NCI-H1105 treated with DMSO at 0.1 percent for 48 hours (cell line): ENCODE results near the gene RNASEH2C.
A peak's percentile ranks its signal among the peaks of the same experiment; 100 is the strongest.
"Not testable (repeated sequence)": the region's sequence is repeated elsewhere in the genome, so short reads cannot be mapped to it uniquely, and the experiment has no call there.

ENCODE experiments used
- DNase-seq: peaks from one replicate; lab custom pipeline; 2025; lab: John Stamatoyannopoulos, UW

RNASEH2C gene

DNA sequence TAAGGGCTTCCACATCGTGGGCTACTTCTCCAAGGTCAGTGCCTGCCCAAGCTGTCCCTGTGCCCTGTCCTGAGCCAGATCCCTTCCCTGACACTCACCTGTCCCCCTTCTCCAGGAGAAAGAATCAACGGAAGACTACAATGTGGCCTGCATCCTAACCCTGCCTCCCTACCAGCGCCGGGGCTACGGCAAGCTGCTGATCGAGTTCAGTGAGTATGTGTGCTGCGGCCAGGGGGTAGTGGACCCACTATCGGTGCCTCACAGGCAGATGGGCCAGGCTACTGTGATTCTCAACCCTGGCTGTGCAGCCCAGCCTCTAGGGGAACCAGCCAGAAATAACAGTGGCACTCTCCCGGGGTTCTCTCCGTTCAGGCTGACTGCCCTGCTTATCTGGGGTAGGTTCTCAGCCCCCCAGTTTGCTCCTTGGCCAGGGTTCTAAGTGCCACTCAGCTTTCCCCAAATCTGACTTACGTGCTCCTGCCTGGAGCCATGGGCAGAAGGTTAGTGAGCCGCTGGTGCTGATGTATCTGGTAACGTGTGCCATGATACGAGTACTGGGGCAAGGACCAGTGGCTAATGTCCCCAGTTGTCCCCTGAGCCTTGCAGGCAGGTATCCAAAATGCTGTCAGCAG, 3.7 kb downstream of the RNASEH2C start:
- DNase-seq = no peak

DNA sequence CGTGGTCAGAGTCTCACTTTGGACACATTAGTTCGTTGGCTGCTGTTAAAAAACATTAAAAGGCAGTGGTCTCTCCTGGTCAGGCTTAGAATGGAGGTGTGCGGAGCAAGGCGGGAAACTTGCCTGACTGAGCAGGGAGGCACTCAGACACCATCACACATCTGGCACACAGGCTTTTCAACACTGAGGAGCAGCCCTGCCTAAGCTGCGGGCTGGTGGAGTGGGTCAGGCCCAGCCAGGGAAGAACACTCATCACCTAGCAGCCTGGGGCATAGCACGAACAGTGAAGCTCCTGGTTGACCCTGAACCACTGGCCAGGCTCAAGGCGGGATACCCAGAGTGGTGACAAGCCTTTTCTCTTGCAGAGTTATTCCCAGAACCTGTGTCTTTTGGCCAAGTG, 4.3 kb downstream of the RNASEH2C start:
- no peak for DNase-seq

- DNase-seq = no peak
These were observed 6.2 kb downstream of the RNASEH2C start for GRCh38 chr11:65714433-65714832.

DNA sequence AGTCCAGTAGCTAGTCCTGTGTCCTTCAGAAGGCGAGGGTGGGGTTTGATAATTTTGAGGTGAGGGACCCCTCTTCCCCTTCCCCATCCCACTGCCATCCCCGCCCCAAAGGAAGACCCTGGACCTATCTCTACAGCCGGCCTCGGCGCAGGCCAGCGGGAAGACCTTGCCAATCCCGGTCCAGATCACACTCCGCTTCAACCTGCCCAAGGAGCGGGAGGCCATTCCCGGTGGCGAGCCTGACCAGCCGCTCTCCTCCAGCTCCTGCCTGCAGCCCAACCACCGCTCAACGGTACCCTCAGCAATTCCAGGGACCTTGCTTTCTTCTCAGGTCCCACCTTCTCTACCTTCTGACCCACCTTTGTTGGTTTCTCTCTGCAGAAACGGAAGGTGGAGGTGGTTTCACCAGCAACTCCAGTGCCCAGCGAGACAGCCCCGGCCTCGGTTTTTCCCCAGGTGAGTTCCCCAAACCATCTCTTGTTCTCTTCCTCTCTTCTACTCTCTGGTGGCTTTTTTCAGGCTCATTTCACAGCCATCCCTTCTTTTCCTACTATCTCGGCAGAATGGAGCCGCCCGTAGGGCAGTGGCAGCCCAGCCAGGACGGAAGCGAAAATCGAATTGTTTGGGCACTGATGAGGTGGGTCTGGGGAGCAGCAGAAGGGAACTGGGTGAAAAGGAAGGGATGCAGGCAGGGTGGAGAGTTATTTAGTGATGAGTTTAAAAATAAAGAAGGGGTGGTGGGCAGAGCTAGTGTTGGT, 7.2 kb downstream of the RNASEH2C start:
- DNase-seq = no peak

DNA sequence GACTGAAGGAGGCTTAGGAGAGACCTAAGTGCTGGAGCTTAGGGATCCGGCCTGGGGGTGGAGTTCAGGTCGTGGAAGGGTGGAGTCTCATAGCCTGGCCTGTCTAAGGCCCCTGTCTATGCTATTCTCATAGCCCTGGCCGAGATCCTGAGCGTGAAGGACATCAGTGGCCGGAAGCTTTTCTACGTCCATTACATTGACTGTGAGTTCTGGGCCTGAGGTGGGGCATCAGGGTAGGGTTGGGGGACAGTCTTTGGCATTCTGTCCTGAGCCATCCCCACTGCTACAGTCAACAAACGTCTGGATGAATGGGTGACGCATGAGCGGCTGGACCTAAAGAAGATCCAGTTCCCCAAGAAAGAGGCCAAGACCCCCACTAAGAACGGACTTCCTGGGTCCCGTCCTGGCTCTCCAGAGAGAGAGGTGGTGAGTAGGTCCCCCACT, 7.9 kb downstream of the RNASEH2C start:
- DNase-seq = no peak

- DNase-seq = peak; percentile 97
These were observed 8.6 kb downstream of the RNASEH2C start, which contains the start of gene KAT5 for GRCh38 chr11:65711785-65712632. Gene KAT5 (plus strand): TSS chr11:65712252. CDS start chr11:65712268, 16 bp downstream.

GRCh38 chr11:65710421-65710820, 10.2 kb downstream of the RNASEH2C start:
- no peak for DNase-seq

GRCh38 chr11:65709661-65710060, 10.9 kb downstream of the RNASEH2C start:
- no peak for DNase-seq

DNA sequence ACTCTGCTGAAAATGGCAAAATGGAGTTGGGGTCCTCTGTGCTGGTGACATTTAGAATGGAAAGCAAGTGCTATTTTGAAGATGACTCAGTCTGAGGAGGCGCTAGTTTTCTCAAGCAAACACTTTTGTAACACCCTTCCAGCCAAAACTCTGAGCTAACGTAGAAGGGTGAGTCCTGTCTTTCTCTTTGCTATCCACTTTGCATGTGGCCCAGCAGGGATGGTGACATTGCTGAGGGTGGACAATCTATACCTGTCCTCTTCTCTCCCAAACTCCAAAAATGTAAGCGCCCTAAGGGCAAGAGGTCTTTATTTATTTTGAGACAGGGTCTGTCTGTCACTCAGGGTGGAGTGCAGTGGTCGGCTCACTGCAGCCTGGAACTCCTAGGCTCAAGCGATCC, 12.1 kb downstream of the RNASEH2C start:
- DNase-seq = no peak

GRCh38 chr11:65707002-65707401, 13.6 kb downstream of the RNASEH2C start:
- DNase-seq = not testable (repeated sequence)

DNA sequence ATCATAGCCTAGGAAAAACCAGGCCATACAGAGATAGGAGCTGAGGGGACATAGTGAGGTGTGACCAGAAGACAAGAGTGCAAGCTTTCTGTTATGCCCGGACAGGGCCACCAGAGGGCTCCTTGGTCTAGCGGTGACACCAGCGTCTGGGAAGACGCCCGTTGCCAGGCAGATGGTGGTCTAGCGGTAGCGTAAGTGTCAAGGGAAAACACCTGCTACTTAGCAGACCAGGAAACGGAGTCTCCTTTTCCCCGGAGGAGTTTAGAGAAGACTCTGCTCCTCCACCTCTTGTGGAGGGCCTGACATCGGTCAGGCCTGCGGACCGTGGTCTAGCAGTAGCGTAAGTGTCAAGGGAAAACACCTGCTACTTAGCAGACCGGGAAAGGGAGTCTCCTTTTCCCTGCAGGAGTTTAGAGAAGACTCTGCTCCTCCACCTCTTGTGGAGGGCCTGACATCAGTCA, 14.3 kb downstream of the RNASEH2C start:
- peak; percentile 57 for DNase-seq

- no peak for DNase-seq
These were observed 16.8 kb downstream of the RNASEH2C start for GRCh38 chr11:65703846-65704245.

DNA sequence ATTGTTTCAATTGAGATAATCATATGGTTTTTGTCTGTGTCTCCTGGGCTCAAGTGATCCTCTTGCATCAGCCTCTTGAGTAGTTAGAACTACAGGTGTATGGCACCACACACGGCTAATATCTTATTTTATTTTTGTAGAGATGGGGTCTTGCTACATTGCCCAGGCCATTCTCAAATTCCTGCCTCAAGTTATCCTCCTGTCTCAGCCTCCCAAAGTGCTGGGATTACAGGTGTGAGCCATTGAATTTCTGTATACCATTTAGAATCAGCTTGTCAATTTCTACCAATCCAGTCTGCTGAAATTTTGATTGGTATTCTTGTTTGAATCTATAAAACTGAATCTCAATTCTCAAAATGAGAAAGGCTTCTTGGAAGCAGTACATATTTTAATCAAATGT, 18.9 kb downstream of the RNASEH2C start:
- DNase-seq = no peak

GRCh38 chr11:65700399-65700798, 20.2 kb downstream of the RNASEH2C start:
- DNase-seq = no peak

GRCh38 chr11:65699306-65699705, 21.3 kb downstream of the RNASEH2C start:
- DNase-seq = no peak

DNA sequence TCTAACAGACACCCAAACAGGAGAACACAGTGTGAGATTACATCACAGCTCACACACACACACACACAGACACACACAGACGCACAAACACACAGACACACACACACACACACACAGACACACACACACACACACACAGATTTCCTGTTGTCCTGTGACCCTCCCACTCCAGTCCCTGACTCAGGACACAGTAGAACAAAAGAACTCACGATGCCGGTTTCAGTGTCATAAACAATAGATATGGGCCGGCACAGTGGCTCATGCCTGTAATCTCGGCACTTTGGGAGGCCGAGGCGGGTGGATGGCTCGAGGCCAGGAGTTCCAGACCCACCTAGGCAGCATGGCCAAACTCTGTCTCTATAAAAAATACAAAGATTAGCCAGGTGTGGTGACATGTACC, 22.4 kb downstream of the RNASEH2C start:
- DNase-seq = no peak

- DNase-seq = no peak
These were observed 23.6 kb downstream of the RNASEH2C start for GRCh38 chr11:65696802-65697552.

- DNase-seq = peak; percentile 96
These were observed 24.9 kb downstream of the RNASEH2C start for GRCh38 chr11:65695459-65696241.

GRCh38 chr11:65692367-65692766, 28.2 kb downstream of the RNASEH2C start:
- no peak for DNase-seq

GRCh38 chr11:65691847-65692246, 28.8 kb downstream of the RNASEH2C start:
- DNase-seq = not testable (repeated sequence)

- no peak for DNase-seq
These were observed 34.6 kb downstream of the RNASEH2C start for GRCh38 chr11:65685981-65686380.
